Fibroblast of the conjunctiva (primary cell): Measurements from ENCODE around the gene PLXNC1.
A peak's percentile ranks its signal among the peaks of the same experiment; 100 is the strongest.

Experiments
- DNase-seq: peaks from one replicate; pipeline ENCODE4 v3.0.0-alpha.2; 2010; ENCODE audit warnings: low read depth

The PLXNC1 gene

GRCh38 chr12:94265539-94265938 is 117.2 kb downstream of the PLXNC1 start:
- DNase-seq, result no peak

- DNase-seq, result no peak
Measured at GRCh38 chr12:94265966-94266745, 117.8 kb downstream of the PLXNC1 start.

GRCh38 chr12:94266796-94267536 is 118.6 kb downstream of the PLXNC1 start:
- DNase-seq, result peak; percentile 77

- no peak for DNase-seq
Measured at GRCh38 chr12:94267537-94267872, 119.1 kb downstream of the PLXNC1 start.

GRCh38 chr12:94267921-94268471 is 119.6 kb downstream of the PLXNC1 start:
- DNase-seq, result no peak

GRCh38 chr12:94269316-94269999 is 121.1 kb downstream of the PLXNC1 start:
- no peak for DNase-seq

- no peak for DNase-seq
Measured at GRCh38 chr12:94271351-94271750, 123.0 kb downstream of the PLXNC1 start.

GRCh38 chr12:94272280-94272679 is 123.9 kb downstream of the PLXNC1 start:
- no peak for DNase-seq

GRCh38 chr12:94273272-94273671 is 124.9 kb downstream of the PLXNC1 start:
- no peak for DNase-seq

GRCh38 chr12:94276725-94277124 is 128.3 kb downstream of the PLXNC1 start:
- DNase-seq, result no peak

GRCh38 chr12:94277426-94278000 is 129.1 kb downstream of the PLXNC1 start:
- DNase-seq, result no peak

- DNase-seq, result no peak
Measured at GRCh38 chr12:94280063-94280462, 131.7 kb downstream of the PLXNC1 start.

- no peak for DNase-seq
Measured at GRCh38 chr12:94282675-94283074, 134.3 kb downstream of the PLXNC1 start.

- DNase-seq, result no peak
Measured at GRCh38 chr12:94284046-94284445, 135.7 kb downstream of the PLXNC1 start.

GRCh38 chr12:94284859-94285258 is 136.5 kb downstream of the PLXNC1 start:
- DNase-seq, result no peak

GRCh38 chr12:94285943-94286582 is 137.7 kb downstream of the PLXNC1 start:
- DNase-seq, result no peak

- no peak for DNase-seq
Measured at GRCh38 chr12:94286583-94287244, 138.3 kb downstream of the PLXNC1 start.

- no peak for DNase-seq
Measured at GRCh38 chr12:94287245-94287628, 138.9 kb downstream of the PLXNC1 start.

GRCh38 chr12:94289461-94290312 is 141.3 kb downstream of the PLXNC1 start:
- DNase-seq, result peak; percentile 51

- DNase-seq, result no peak
Measured at GRCh38 chr12:94290353-94290752, 142.0 kb downstream of the PLXNC1 start.
